ENCODE results near the gene MYO18B. TPM values are rescaled to one million over a fixed set of nuclear protein-coding genes. Genes with fewer than 3 reads are reported as not detected.
A peak's percentile ranks its signal among the peaks of the same experiment; 100 is the strongest.

Gene MYO18B
- total and polyA plus RNA-seq, 7 donors, result 79.3 to 434 (median 273) TPM

DNA sequence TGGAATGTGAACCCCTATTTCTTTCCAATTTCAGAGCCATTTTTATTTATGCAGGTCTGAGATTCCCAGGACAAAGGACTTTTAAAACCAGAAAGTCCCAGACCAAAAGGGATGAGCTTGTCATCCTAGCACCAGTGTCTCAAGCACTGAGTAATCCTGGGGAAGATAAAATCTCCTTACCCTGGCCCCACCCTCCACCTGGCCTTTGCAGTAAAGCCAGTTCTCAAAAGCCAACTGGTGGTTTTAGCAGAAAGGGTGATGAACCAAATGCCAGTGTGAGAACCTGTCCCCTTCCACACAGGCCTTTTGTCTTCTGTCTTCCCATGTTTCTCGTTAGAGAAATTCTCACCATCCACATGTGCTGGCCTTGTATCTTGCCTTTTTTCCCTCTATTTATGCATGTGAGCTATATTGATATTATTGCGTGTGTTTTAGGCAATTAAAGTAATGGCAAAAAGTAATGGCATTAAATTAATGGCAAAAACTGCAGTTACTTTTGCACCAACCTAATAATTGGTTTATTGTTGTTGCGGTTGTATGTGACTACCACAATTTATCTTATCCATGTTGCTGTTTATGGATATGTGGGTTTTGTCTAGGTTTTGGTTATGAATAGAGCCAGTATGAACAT lies 191.3 kb downstream of the MYO18B start:
- H3K4me1 ChIP-seq, result no peaks in the 10 kb centered on the region
- TF ChIP-seq CTCF (IDR thresholded peaks at IDR 0.05), result no peak
- no peaks in the 10 kb centered on the region for H3K27me3 ChIP-seq (ENCODE audit: insufficient read depth in 3 of 3, low read length in 2 of 3)
- 77 to 80% (median 79%) methylated on average over 3 of the region's 3 CpGs for WGBS, 3 donors
- intact Hi-C loops (cut with DNase I), result no loop called here
- DNase-seq (no peak), ATAC-seq (no peak)
- no peak overlapping the region for H3K27ac ChIP-seq
- H3K36me3 ChIP-seq (ENCODE audit: insufficient read depth in 1 of 2, low read depth in 1 of 2), result peaks cover 0 to 94% of the 10 kb centered on the region in 2 donors
- H3K4me3 ChIP-seq, result no peak overlapping the region
- no peaks in the 10 kb centered on the region for H3K9me3 ChIP-seq

- no peaks in the 10 kb centered on the region for H3K4me1 ChIP-seq
- no peak overlapping the region for H3K4me3 ChIP-seq
- H3K9me3 ChIP-seq, result no peaks in the 10 kb centered on the region
- DNase-seq (no peak), ATAC-seq (peak in 3 of 4 donors; percentile 7 to 28 (median 7))
- 70 to 71% (median 71%) methylated on average over 7 of the region's 7 CpGs for WGBS, 3 donors
- peaks cover 0 to 96% of the 10 kb centered on the region in 2 donors for H3K36me3 ChIP-seq (ENCODE audit: insufficient read depth in 1 of 2, low read depth in 1 of 2)
- no peak for TF ChIP-seq CTCF (IDR thresholded peaks at IDR 0.05)
- H3K27ac ChIP-seq, result no peak overlapping the region
- intact Hi-C loops (cut with DNase I), result no loop called here
- H3K27me3 ChIP-seq (ENCODE audit: insufficient read depth in 3 of 3, low read length in 2 of 3), result no peaks in the 10 kb centered on the region
Observed at GRCh38 chr22:25935266-25936058, 193.5 kb downstream of the MYO18B start.

- peaks cover 4 to 87% of the 10 kb centered on the region in 2 donors for H3K36me3 ChIP-seq (ENCODE audit: insufficient read depth in 1 of 2, low read depth in 1 of 2)
Observed at GRCh38 chr22:25938151-25938550, 196.2 kb downstream of the MYO18B start.

DNA sequence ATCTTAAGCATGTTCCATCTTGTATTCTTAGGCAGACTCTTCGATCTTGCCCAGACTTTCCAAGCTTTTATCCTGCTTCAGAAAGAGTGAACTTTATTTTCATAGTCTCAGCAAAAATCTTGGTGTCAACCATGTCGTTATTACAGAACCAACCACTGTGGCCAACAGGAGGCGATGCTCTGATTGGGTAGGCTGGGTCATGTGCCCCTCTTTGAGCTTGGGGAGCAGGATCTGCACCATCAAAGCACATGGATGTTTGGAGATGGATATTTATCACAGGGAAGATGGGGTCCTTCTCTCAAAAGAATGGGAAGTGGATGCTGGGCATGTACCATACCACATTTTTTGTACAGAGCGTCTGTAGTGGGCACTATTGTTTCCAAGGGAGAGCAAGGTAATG lies 197.4 kb downstream of the MYO18B start:
- WGBS, 3 donors, result 89 to 93% (median 92%) methylated on average over 4 of the region's 4 CpGs
- Histone ChIP-seq H3K4me1 (peaks cover 21% of the 10 kb centered on the region), H3K27ac (no peak overlapping the region), H3K9me3 (no peaks in the 10 kb centered on the region), H3K4me3 (no peak overlapping the region), H3K36me3 (ENCODE audit: insufficient read depth in 1 of 2, low read depth in 1 of 2) (peaks cover 4 to 84% of the 10 kb centered on the region in 2 donors), H3K27me3 (ENCODE audit: insufficient read depth in 3 of 3, low read length in 2 of 3) (no peaks in the 10 kb centered on the region)
- no peak for DNase-seq
- intact Hi-C loops (cut with DNase I), result no loop called here
- no peak for TF ChIP-seq CTCF (IDR thresholded peaks at IDR 0.05)
- no peak for ATAC-seq

More at GRCh38 chr22:25938151-25938550, 196.2 kb downstream of the MYO18B start:
- Histone ChIP-seq H3K9me3 (no peaks in the 10 kb centered on the region), H3K27me3 (ENCODE audit: insufficient read depth in 3 of 3, low read length in 2 of 3) (no peaks in the 10 kb centered on the region), H3K27ac (no peak overlapping the region), H3K4me1 (peaks cover 19% of the 10 kb centered on the region), H3K4me3 (no peak overlapping the region)
- DNase-seq, result no peak
- TF ChIP-seq CTCF (IDR thresholded peaks at IDR 0.05), result no peak
- intact Hi-C loops (cut with DNase I), result no loop called here
- no peak for ATAC-seq
- 50 to 98% (median 94%) methylated on average over 1 of the region's 1 CpG for WGBS, 3 donors

All from psoas muscle (tissue), 8 donors.